DOHH2 (cell line): ENCODE results near the gene PARS2.

Source experiments
- EZH2phosphoT487 ChIP-seq: fragments of 200-600 bp; sonication (generic); IDR thresholded peaks from 2 replicates; pipeline ENCODE4 v1.6.1; 2017; ENCODE audit warnings: borderline replicate concordance, mild to moderate bottlenecking, antibody characterized with exemption, low read length, moderate library complexity, mixed read lengths
- TF ChIP-seq, protein P1 (sequence below): fragments of 200-600 bp; sonication (generic); IDR thresholded peaks from one replicate; pipeline ENCODE4 v1.5.1; 2014; ENCODE audit warnings: antibody characterized with exemption, mild to moderate bottlenecking, low read depth, low read length; ENCODE audit not compliant: poor library complexity, severe bottlenecking

GRCh38 chr1:54709547-54710292, 54.6 kb downstream of the PARS2 start:
- TF ChIP-seq, protein P1, sequence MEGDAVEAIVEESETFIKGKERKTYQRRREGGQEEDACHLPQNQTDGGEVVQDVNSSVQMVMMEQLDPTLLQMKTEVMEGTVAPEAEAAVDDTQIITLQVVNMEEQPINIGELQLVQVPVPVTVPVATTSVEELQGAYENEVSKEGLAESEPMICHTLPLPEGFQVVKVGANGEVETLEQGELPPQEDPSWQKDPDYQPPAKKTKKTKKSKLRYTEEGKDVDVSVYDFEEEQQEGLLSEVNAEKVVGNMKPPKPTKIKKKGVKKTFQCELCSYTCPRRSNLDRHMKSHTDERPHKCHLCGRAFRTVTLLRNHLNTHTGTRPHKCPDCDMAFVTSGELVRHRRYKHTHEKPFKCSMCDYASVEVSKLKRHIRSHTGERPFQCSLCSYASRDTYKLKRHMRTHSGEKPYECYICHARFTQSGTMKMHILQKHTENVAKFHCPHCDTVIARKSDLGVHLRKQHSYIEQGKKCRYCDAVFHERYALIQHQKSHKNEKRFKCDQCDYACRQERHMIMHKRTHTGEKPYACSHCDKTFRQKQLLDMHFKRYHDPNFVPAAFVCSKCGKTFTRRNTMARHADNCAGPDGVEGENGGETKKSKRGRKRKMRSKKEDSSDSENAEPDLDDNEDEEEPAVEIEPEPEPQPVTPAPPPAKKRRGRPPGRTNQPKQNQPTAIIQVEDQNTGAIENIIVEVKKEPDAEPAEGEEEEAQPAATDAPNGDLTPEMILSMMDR: no peak
- TF ChIP-seq EZH2phosphoT487: no peak
